SK-N-SH (cell line): ENCODE measurements around the gene PTGDR2.

Experiments
- CTCF ChIP-seq: fragments of 200-600 bp; sonication (generic); IDR thresholded peaks from 2 replicates; pipeline ENCODE4 v1.6.1; 2017; ENCODE audit warnings: antibody characterized with exemption, mild to moderate bottlenecking, moderate library complexity
- EZH2phosphoT487 ChIP-seq: fragments of 200-600 bp; sonication (generic); IDR thresholded peaks from 2 replicates; pipeline ENCODE4 v1.6.1; 2017; ENCODE audit warnings: low read depth, mixed run types, mild to moderate bottlenecking, antibody characterized with exemption, moderate library complexity, borderline replicate concordance
- MEF2A ChIP-seq: IDR thresholded peaks from 2 replicates; pipeline ENCODE4 v1.4.0; 2012; ENCODE audit warnings: low read depth, borderline replicate concordance
- NRF1 ChIP-seq: IDR thresholded peaks from 2 replicates; pipeline ENCODE4 v1.6.1; 2012; ENCODE audit warnings: low read depth, mild to moderate bottlenecking, low read length
- POLR2AphosphoS5 ChIP-seq: IDR thresholded peaks from 2 replicates; pipeline ENCODE4 v1.6.1; 2012; ENCODE audit warnings: low read depth, low read length
- RAD21 ChIP-seq: IDR thresholded peaks from 2 replicates; pipeline ENCODE4 v1.6.1; 2012; ENCODE audit warnings: mild to moderate bottlenecking, low read length
- TAF1 ChIP-seq: IDR thresholded peaks from 2 replicates; pipeline ENCODE4 v1.6.1; 2012; ENCODE audit warnings: low read depth, mild to moderate bottlenecking, low read length, moderate library complexity, borderline replicate concordance
- YY1 ChIP-seq: IDR thresholded peaks from 2 replicates; pipeline ENCODE4 v1.4.0; 2012; ENCODE audit warnings: low read depth, mild to moderate bottlenecking

- TF ChIP-seq CTCF = no peak
- no peak for TF ChIP-seq TAF1
- TF ChIP-seq YY1 = no peak
- no peak for TF ChIP-seq MEF2A
- no peak for TF ChIP-seq POLR2AphosphoS5
- TF ChIP-seq NRF1 = no peak
- TF ChIP-seq RAD21 = no peak
- no peak for TF ChIP-seq EZH2phosphoT487
Measured at GRCh38 chr11:60851327-60852104, 4.2 kb downstream of the PTGDR2 start.
